GM21381 (cell line): ENCODE results near the gene UNC13B.

Experiments used
- ATAC-seq: cut with Tn5 transposase; IDR thresholded peaks from one replicate; pipeline ENCODE4 v1.9.1; 2021; ENCODE audit warnings: mild to moderate bottlenecking, moderate library complexity; ENCODE audit not compliant: unreplicated experiment

UNC13B gene

GRCh38 chr9:35272989-35273388 is 111.2 kb downstream of the UNC13B start:
- no peak for ATAC-seq

GRCh38 chr9:35273591-35273990 is 111.8 kb downstream of the UNC13B start:
- peak; percentile 54 for ATAC-seq

- no peak for ATAC-seq
Observed at GRCh38 chr9:35274993-35275392, 113.2 kb downstream of the UNC13B start.

GRCh38 chr9:35277171-35277520 is 115.3 kb downstream of the UNC13B start:
- no peak for ATAC-seq

GRCh38 chr9:35277628-35278359 is 116.0 kb downstream of the UNC13B start:
- ATAC-seq, result no peak

- no peak for ATAC-seq
Observed at GRCh38 chr9:35279946-35280345, 118.1 kb downstream of the UNC13B start.

- ATAC-seq, result no peak
Observed at GRCh38 chr9:35280399-35280798, 118.6 kb downstream of the UNC13B start.

- no peak for ATAC-seq
Observed at GRCh38 chr9:35285731-35286130, 123.9 kb downstream of the UNC13B start.

GRCh38 chr9:35286381-35286780 is 124.6 kb downstream of the UNC13B start:
- no peak for ATAC-seq

GRCh38 chr9:35287987-35288632 is 126.3 kb downstream of the UNC13B start:
- ATAC-seq, result no peak

GRCh38 chr9:35288778-35289177 is 127.0 kb downstream of the UNC13B start:
- ATAC-seq, result no peak

- ATAC-seq, result no peak
Observed at GRCh38 chr9:35293376-35293964, 131.7 kb downstream of the UNC13B start.

- no peak for ATAC-seq
Observed at GRCh38 chr9:35294066-35294465, 132.3 kb downstream of the UNC13B start.

GRCh38 chr9:35294556-35294955 is 132.7 kb downstream of the UNC13B start:
- ATAC-seq, result no peak

- ATAC-seq, result no peak
Observed at GRCh38 chr9:35295369-35296036, 133.7 kb downstream of the UNC13B start.

- no peak for ATAC-seq
Observed at GRCh38 chr9:35303567-35303966, 141.8 kb downstream of the UNC13B start.

GRCh38 chr9:35306283-35306682 is 144.5 kb downstream of the UNC13B start:
- ATAC-seq, result no peak

GRCh38 chr9:35308316-35308715 is 146.5 kb downstream of the UNC13B start:
- no peak for ATAC-seq

- no peak for ATAC-seq
Observed at GRCh38 chr9:35311891-35312639, 150.3 kb downstream of the UNC13B start.

GRCh38 chr9:35313460-35313859 is 151.7 kb downstream of the UNC13B start:
- no peak for ATAC-seq

GRCh38 chr9:35313916-35314315 is 152.1 kb downstream of the UNC13B start:
- ATAC-seq, result no peak
